Right ventricle myocardium superior (tissue), 1 donor: ENCODE measurements around the gene TTC6. TPM values are rescaled to one million over a fixed set of nuclear protein-coding genes. Genes with fewer than 3 reads are reported as not detected.

Source experiments
- total RNA-seq: library from RNA; stranded (reverse); fragmentation: NEBNext Ultra II Directional; extraction: Animal tissue kit (Norgen Biotek cat#: 25700); gene quantifications from one replicate; pipeline ENCODE4 v1.2.1, GENCODE V29; 2021
- donor health status: DM: no; HTN: yes; CAD: no; lungs with severe emphysema.

Gene TTC6
- total RNA-seq, 1 donor from 2014 or later: not detected

Other genes starting within 250 kb of the TTC6 start
- gene FOXA1, start 380 bp upstream of the TTC6 start, total RNA-seq: not detected